ENCODE results near the gene MOAP1.

- TF ChIP-seq POLR2A (IDR thresholded peaks at IDR 0.05; ENCODE audit: low read length) (no peak), CBX2 (IDR thresholded peaks at IDR 0.05; ENCODE audit: borderline replicate concordance, low read depth) (no peak), RARB (CRISPR knock-in tag; IDR thresholded peaks at IDR 0.05) (no peak), CTCF (IDR thresholded peaks at IDR 0.05) (no peak), SREBF2 (IDR thresholded peaks at IDR 0.05) (no peak), MAX (IDR thresholded peaks at IDR 0.05) (no peak), REST (IDR thresholded peaks at IDR 0.05) (no peak), NR3C1 (IDR thresholded peaks at IDR 0.05) (no peak), POLR2AphosphoS2 (conservative IDR thresholded peaks at IDR 0.05; ENCODE audit: low read length) (no peak), CEBPB (IDR thresholded peaks at IDR 0.05) (no peak)
- TF ChIP-seq, protein P1, sequence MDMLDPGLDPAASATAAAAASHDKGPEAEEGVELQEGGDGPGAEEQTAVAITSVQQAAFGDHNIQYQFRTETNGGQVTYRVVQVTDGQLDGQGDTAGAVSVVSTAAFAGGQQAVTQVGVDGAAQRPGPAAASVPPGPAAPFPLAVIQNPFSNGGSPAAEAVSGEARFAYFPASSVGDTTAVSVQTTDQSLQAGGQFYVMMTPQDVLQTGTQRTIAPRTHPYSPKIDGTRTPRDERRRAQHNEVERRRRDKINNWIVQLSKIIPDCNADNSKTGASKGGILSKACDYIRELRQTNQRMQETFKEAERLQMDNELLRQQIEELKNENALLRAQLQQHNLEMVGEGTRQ (IDR thresholded peaks at IDR 0.05): no peak
These were observed 10.8 kb upstream of the MOAP1 start for GRCh38 chr14:93195316-93195999.
